Calu3 (cell line): ENCODE results near the gene COBLL1. TPM values are rescaled to one million over a fixed set of nuclear protein-coding genes. Genes with fewer than 3 reads are reported as not detected.
"Not testable (repeated sequence)": the region's sequence is repeated elsewhere in the genome, so short reads cannot be mapped to it uniquely, and the experiment has no call there.

Source experiments
- BruUV-seq: library from RNA; stranded (reverse); fragments of 400-500 nt; replicated peaks from 2 replicates; lab custom pipeline; 2021; lab: Mats Ljungman, UMichigan
- CTCF ChIA-PET: fragments of 300-600 bp; sonication (Branson Sonifier 250); formaldehyde crosslinking; loops from one replicate; lab custom pipeline; 2022; ENCODE audit warnings: antibody characterized with exemption; lab: Charles Lee
- DNase-seq: peaks from one replicate; pipeline ENCODE4 v3.0.0; 2022
- H3K27ac Mint-ChIP-seq: one replicate; pipeline ENCODE4 v1.8.0; 2022; ENCODE audit warnings: mixed read lengths; ENCODE audit not compliant: unreplicated experiment
- H3K27me3 Mint-ChIP-seq: one replicate; pipeline ENCODE4 v1.8.0; 2022; ENCODE audit warnings: mixed read lengths; ENCODE audit not compliant: unreplicated experiment
- H3K36me3 Mint-ChIP-seq: one replicate; pipeline ENCODE4 v1.8.0; 2022; ENCODE audit warnings: mild to moderate bottlenecking, moderate library complexity, mixed read lengths; ENCODE audit not compliant: insufficient read depth, unreplicated experiment
- H3K4me1 Mint-ChIP-seq: one replicate; pipeline ENCODE4 v1.8.0; 2022; ENCODE audit warnings: mild to moderate bottlenecking, low read depth, mixed read lengths; ENCODE audit not compliant: unreplicated experiment
- H3K4me3 Mint-ChIP-seq: one replicate; pipeline ENCODE4 v1.8.0; 2022; ENCODE audit warnings: mild to moderate bottlenecking, low read depth, moderate library complexity, mixed read lengths; ENCODE audit not compliant: unreplicated experiment
- H3K9me3 Mint-ChIP-seq: one replicate; pipeline ENCODE4 v1.8.0; 2022; ENCODE audit warnings: low read depth, mixed read lengths; ENCODE audit not compliant: unreplicated experiment
- CTCF ChIP-seq: fragments of 200-600 bp; IDR thresholded peaks from one replicate; pipeline ENCODE4 v1.8.0; 2022; ENCODE audit warnings: antibody characterized with exemption; ENCODE audit not compliant: unreplicated experiment
- intact Hi-C: fragments of 100-400 bp; cut with micrococcal nuclease; formaldehyde crosslinking; loops from one replicate; pipeline ENCODE4 v1.10.0; 2022; ENCODE audit not compliant: unreplicated experiment
- total RNA-seq: library from RNA; stranded (reverse); gene quantifications from 2 replicates; pipeline ENCODE4 v1.2.3, GENCODE V29; 2022

Gene COBLL1
- total RNA-seq, 1 experiment from 2014 or later: 44.9 TPM

GRCh38 chr2:164871404-164871803 lies 29.8 kb upstream of the COBLL1 start:
- Mint-ChIP-seq H3K9me3 (no peaks in the 10 kb centered on the region), H3K27me3 (no peaks in the 10 kb centered on the region), H3K36me3 (no peaks in the 10 kb centered on the region), H3K27ac (no peak overlapping the region), H3K4me1 (peaks cover 25% of the 10 kb centered on the region), H3K4me3 (no peak overlapping the region)
- CTCF ChIA-PET: no interaction called here
- no peak for TF ChIP-seq CTCF
- BruUV-seq: no TSS peak
- no peak for DNase-seq
- intact Hi-C loops: no loop called here

GRCh38 chr2:164869420-164869772 lies 27.8 kb upstream of the COBLL1 start:
- CTCF ChIA-PET: no interaction called here
- Mint-ChIP-seq H3K4me1 (peaks cover 30% of the 10 kb centered on the region), H3K27ac (no peak overlapping the region), H3K4me3 (no peak overlapping the region), H3K9me3 (no peaks in the 10 kb centered on the region), H3K27me3 (no peaks in the 10 kb centered on the region), H3K36me3 (no peaks in the 10 kb centered on the region)
- BruUV-seq: no TSS peak
- TF ChIP-seq CTCF: no peak
- intact Hi-C loops: no loop called here
- DNase-seq: no peak

- intact Hi-C loops: no loop called here
- CTCF ChIA-PET: no interaction called here
- BruUV-seq: no TSS peak
- Mint-ChIP-seq H3K4me3 (no peak overlapping the region), H3K9me3 (no peaks in the 10 kb centered on the region), H3K27me3 (no peaks in the 10 kb centered on the region), H3K36me3 (no peaks in the 10 kb centered on the region), H3K4me1 (peaks cover 30% of the 10 kb centered on the region), H3K27ac (no peak overlapping the region)
- TF ChIP-seq CTCF: no peak
- no peak for DNase-seq
Observed at GRCh38 chr2:164868563-164869419, 27.2 kb upstream of the COBLL1 start.

GRCh38 chr2:164867779-164868397 lies 26.3 kb upstream of the COBLL1 start:
- no peak for DNase-seq
- TF ChIP-seq CTCF: no peak
- Mint-ChIP-seq H3K27ac (no peak overlapping the region), H3K4me3 (no peak overlapping the region), H3K4me1 (peaks cover 22% of the 10 kb centered on the region), H3K9me3 (no peaks in the 10 kb centered on the region), H3K36me3 (no peaks in the 10 kb centered on the region), H3K27me3 (no peaks in the 10 kb centered on the region)
- BruUV-seq: no TSS peak
- intact Hi-C loops: no loop called here
- CTCF ChIA-PET: no interaction called here

GRCh38 chr2:164866381-164866780 lies 24.8 kb upstream of the COBLL1 start:
- H3K27ac Mint-ChIP-seq, H3K36me3 Mint-ChIP-seq, intact Hi-C loops, H3K27me3 Mint-ChIP-seq, CTCF ChIA-PET, DNase-seq, BruUV-seq, H3K9me3 Mint-ChIP-seq, H3K4me3 Mint-ChIP-seq: not testable (repeated sequence)
- peaks cover 30% of the 10 kb centered on the region for H3K4me1 Mint-ChIP-seq
